ENCODE data around the gene PTTG2. TPM values are rescaled to one million over a fixed set of nuclear protein-coding genes. Genes with fewer than 3 reads are reported as not detected.
A peak's percentile ranks its signal among the peaks of the same experiment; 100 is the strongest.
"Not testable (repeated sequence)": the region's sequence is repeated elsewhere in the genome, so short reads cannot be mapped to it uniquely, and the experiment has no call there.

Gene PTTG2
- total RNA-seq, 4 donors from 2014 or later, result not detected

- TF ChIP-seq POLR2AphosphoS5 (IDR thresholded peaks at IDR 0.05) (no peak), POLR2A (IDR thresholded peaks at IDR 0.05) (no peak), EP300 (IDR thresholded peaks at IDR 0.05) (no peak)
- TF ChIP-seq, protein P1, sequence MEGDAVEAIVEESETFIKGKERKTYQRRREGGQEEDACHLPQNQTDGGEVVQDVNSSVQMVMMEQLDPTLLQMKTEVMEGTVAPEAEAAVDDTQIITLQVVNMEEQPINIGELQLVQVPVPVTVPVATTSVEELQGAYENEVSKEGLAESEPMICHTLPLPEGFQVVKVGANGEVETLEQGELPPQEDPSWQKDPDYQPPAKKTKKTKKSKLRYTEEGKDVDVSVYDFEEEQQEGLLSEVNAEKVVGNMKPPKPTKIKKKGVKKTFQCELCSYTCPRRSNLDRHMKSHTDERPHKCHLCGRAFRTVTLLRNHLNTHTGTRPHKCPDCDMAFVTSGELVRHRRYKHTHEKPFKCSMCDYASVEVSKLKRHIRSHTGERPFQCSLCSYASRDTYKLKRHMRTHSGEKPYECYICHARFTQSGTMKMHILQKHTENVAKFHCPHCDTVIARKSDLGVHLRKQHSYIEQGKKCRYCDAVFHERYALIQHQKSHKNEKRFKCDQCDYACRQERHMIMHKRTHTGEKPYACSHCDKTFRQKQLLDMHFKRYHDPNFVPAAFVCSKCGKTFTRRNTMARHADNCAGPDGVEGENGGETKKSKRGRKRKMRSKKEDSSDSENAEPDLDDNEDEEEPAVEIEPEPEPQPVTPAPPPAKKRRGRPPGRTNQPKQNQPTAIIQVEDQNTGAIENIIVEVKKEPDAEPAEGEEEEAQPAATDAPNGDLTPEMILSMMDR (IDR thresholded peaks at IDR 0.05), result no peak
- WGBS, result 46% methylated on average over 5 of the region's 5 CpGs
- no peak for DNase-seq (ENCODE audit: low spot score in 2 of 2)
These were observed 7.5 kb downstream of the PTTG2 start for GRCh38 chr4:37967736-37968135.

DNA sequence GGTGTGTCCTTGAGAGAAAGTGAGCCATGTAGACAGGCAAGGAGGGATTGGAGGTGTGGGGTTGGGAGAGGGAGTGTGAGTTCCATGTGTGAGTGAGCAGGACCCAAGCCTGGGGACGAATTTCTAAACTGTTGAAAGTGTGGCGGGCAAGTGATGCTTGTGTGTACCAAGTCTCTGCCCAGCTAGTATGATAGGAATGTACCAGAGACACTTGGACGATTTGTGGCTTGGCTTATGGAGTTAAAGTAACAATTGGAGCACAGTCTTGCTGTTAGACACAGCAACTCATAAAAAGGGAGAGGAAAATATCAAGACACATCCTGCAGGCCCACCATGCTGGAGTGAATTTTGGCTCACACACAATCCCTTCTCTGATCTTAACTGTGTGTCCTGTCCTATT, 8.5 kb downstream of the PTTG2 start:
- Histone ChIP-seq H3K27ac (no peak overlapping the region), H3K4me3 (no peak overlapping the region), H3K27me3 (no peaks in the 10 kb centered on the region), H3K36me3 (no peaks in the 10 kb centered on the region), H3K9me3 (no peaks in the 10 kb centered on the region), H3K4me1 (peaks cover 4% of the 10 kb centered on the region)
- DNase-seq (ENCODE audit: low spot score in 2 of 2), result no peak
- TF ChIP-seq POLR2AphosphoS5 (IDR thresholded peaks at IDR 0.05) (no peak), POLR2A (IDR thresholded peaks at IDR 0.05) (no peak), EP300 (IDR thresholded peaks at IDR 0.05) (no peak)
- TF ChIP-seq, protein P1 (IDR thresholded peaks at IDR 0.05), result no peak
- whole genome bisulfite sequencing, result 78% methylated on average over 3 of the region's 3 CpGs

More at GRCh38 chr4:37967736-37968135, 7.5 kb downstream of the PTTG2 start:
- H3K27me3 ChIP-seq, result no peaks in the 10 kb centered on the region
- no peak overlapping the region for H3K27ac ChIP-seq
- H3K4me3 ChIP-seq, result no peak overlapping the region
- H3K4me1 ChIP-seq, result peaks cover 4% of the 10 kb centered on the region
- no peaks in the 10 kb centered on the region for H3K9me3 ChIP-seq
- no peaks in the 10 kb centered on the region for H3K36me3 ChIP-seq

DNA sequence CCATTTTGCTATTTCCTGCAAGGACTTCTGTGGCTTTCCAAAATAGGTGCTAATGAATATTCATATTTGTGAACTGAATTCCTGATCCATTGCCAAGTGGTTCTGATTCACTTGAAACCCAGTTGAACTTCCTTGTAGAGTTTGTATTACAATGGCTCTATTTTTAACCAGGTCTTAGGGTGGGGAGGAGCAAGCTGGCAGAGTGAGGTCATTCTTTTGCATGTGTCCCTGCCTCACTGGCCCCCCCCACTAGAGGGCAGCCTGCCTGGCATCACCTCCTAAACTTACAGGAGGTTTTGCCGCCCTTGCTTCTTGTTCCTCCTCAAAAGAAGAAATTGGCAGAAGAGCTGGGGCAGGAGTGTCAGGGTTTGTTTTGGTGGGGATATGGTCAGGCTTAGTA, 10.5 kb downstream of the PTTG2 start:
- 16% methylated on average over 1 of the region's 1 CpG for WGBS
- Histone ChIP-seq H3K4me1 (peaks cover 4% of the 10 kb centered on the region), H3K4me3 (no peak overlapping the region), H3K9me3 (no peaks in the 10 kb centered on the region), H3K27me3 (no peaks in the 10 kb centered on the region), H3K36me3 (no peaks in the 10 kb centered on the region), H3K27ac (no peak overlapping the region)
- DNase-seq (ENCODE audit: low spot score in 2 of 2), result peak in 1 of 2 donors; percentile 76
- TF ChIP-seq POLR2AphosphoS5 (IDR thresholded peaks at IDR 0.05), result no peak
- no peak for TF ChIP-seq EP300 (IDR thresholded peaks at IDR 0.05)
- TF ChIP-seq, protein P1 (IDR thresholded peaks at IDR 0.05), result peak in 1 of 2 donors; percentile 51

DNA sequence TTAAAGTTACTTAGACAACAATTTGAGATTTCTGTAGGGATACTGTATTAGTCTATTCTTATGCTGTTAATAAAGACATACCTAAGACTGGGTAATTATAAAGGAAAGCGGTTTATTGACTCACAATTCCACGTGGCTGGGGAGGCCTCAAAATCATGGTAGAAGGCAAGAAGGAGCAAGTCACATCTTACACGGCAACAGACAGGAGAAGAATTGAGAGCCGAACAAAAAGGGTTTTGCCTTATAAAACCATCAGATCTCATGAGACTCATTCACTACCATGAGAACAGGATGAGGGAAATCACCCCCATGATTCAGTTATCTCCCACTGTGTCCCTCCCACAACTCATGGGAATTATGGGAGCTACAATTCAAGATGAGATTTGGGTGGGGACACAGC, 11.0 kb downstream of the PTTG2 start:
- H3K9me3 ChIP-seq, result no peaks in the 10 kb centered on the region
- 84% methylated on average over 4 of the region's 4 CpGs for WGBS
- no peaks in the 10 kb centered on the region for H3K36me3 ChIP-seq
- TF ChIP-seq POLR2A (IDR thresholded peaks at IDR 0.05) (no peak), EP300 (IDR thresholded peaks at IDR 0.05) (no peak), POLR2AphosphoS5 (IDR thresholded peaks at IDR 0.05) (no peak)
- TF ChIP-seq, protein P1 (IDR thresholded peaks at IDR 0.05), result no peak
- no peak overlapping the region for H3K4me3 ChIP-seq
- H3K4me1 ChIP-seq, result peaks cover 4% of the 10 kb centered on the region
- no peaks in the 10 kb centered on the region for H3K27me3 ChIP-seq
- H3K27ac ChIP-seq, result no peak overlapping the region
- no peak for DNase-seq (ENCODE audit: low spot score in 2 of 2)

GRCh38 chr4:37973441-37973840, 13.2 kb downstream of the PTTG2 start:
- Histone ChIP-seq H3K27ac (no peak overlapping the region), H3K36me3 (no peaks in the 10 kb centered on the region), H3K27me3 (no peaks in the 10 kb centered on the region), H3K9me3 (no peaks in the 10 kb centered on the region), H3K4me3 (no peak overlapping the region), H3K4me1 (peaks cover 19% of the 10 kb centered on the region)
- TF ChIP-seq POLR2AphosphoS5 (IDR thresholded peaks at IDR 0.05) (no peak), EP300 (IDR thresholded peaks at IDR 0.05) (no peak), POLR2A (IDR thresholded peaks at IDR 0.05) (no peak)
- TF ChIP-seq, protein P1 (IDR thresholded peaks at IDR 0.05), result no peak
- WGBS, result 70% methylated on average over 3 of the region's 3 CpGs
- DNase-seq (ENCODE audit: low spot score in 2 of 2), result no peak

GRCh38 chr4:37975321-37975822, 15.2 kb downstream of the PTTG2 start:
- not testable (repeated sequence) for H3K27me3 ChIP-seq; H3K9me3 ChIP-seq; H3K36me3 ChIP-seq; H3K27ac ChIP-seq; DNase-seq (ENCODE audit: low spot score in 2 of 2); H3K4me3 ChIP-seq
- 91% methylated on average over 13 of the region's 13 CpGs for WGBS
- H3K4me1 ChIP-seq, result peaks cover 17% of the 10 kb centered on the region
